Stimulated activated CD4-positive, alpha-beta T cell treated with anti-CD3 and anti-CD28 coated beads, Interleukin-12 subunit alpha, Interleukin-12 subunit beta, amount 100 ng/mL, for 4 hours (primary cell): ENCODE data around the gene RAET1E.
"Not testable (repeated sequence)": the region's sequence is repeated elsewhere in the genome, so short reads cannot be mapped to it uniquely, and the experiment has no call there.

ENCODE experiments used
- DNase-seq: peaks from one replicate; pipeline ENCODE4 v3.0.0-alpha.2; 2020

Gene RAET1E

DNA sequence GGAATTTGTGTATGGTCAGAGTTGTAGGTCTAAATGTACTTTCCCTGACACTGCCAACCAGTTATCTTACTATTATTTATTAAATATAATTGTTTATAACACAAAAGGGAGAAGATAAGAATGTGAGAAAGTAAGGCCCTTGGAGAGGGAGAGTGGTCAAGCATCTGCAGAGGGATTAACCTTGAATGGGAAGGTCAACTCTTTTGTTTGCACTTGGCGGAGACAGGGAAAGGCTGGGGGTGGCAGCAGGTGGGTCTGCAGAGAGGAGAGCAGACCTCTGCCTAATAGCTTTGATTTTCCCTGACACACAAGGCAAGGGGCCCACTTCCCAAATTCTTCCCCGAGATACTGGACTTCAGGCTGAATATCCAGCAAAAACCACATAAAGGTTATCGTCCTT is 38.0 kb downstream of the RAET1E start:
- no peak for DNase-seq

- no peak for DNase-seq
Measured at GRCh38 chr6:149859368-149859767, 38.5 kb downstream of the RAET1E start.

DNA sequence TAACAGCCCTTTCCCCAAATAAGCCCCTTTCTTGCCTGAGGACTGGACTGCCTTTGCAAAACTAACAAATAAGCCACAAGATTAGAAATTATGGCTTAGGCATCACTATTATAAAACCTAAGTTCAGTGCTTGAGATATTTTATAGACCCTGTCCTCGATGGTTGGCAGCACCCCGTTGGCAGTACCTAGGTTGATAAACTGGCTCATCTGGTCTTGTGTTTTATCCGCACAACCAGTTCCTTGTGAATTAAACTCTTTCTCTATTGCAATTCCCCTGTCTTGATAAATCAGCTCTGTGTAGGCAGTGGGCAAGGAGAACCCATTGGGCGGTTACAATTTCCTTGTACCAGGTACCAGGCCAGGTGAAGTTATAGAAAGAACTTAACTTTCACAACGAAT is 40.4 kb downstream of the RAET1E start:
- no peak for DNase-seq

- DNase-seq = no peak
Measured at GRCh38 chr6:149856256-149856994, 41.5 kb downstream of the RAET1E start.

DNA sequence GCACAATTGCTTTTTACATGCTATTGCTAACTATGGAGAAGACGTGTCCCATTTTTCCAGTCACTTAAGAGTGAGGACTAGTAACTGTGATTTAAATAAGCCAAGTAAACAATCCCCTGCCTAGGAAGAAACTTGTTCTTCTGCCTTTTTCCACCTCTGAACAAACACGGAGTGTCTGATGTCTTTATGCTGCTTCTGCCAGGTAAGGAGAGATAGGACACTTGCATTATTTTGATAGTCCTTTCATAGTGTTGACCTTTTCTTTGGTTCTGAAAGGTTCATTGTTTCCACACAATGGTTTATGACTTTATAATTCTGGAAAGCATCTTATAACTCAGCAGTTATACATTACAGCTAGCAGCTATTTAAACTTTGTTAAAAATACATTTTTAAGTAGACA is 42.2 kb downstream of the RAET1E start:
- DNase-seq = no peak

DNA sequence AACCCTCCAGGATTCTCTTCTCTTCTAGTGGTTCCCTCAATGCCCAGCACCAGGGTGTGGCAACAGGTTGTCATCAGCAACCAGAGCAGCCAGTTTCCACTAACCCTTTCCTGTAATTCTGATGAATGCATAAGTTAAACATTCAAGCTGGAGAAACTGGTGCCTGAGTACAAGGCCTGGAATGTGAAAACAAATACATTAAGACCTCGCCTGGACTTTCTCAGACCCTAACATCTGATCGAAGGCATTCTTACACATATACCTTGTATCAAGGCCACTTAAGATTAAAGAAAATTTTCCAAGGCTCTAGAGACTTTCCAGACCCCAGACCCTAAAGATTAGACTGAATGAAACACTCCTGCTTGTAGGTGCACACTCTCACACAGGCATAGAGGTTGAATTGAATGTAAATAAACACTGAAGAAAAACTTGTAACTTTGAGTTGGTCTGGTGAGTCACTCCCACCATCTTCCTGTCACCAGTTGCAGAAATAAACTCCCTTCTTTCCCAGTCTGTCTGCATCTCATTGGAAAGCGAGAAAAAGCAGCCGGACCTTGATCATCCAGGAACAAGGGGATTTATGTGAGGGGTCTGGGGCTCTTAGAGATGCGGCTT is 42.8 kb downstream of the RAET1E start:
- no peak for DNase-seq

DNA sequence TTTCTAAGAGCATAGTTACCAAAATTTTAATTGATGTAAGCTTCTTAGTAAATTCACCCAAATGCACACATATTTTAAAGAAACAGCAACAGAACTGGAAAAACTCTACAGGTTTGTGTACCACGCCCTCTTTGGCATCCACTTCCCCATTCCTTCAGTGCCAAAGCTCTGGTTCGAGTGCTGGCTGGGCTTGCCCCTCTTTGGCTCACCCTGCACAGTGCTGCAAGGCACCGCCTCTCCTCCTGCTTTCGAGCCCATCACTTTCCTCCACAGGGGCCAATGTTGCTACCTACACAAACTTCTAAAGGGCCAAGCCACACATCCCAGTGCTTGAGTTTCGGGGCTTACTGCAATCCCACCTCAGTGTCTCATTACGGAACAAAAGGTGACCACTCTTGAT is 43.4 kb downstream of the RAET1E start:
- no peak for DNase-seq

DNA sequence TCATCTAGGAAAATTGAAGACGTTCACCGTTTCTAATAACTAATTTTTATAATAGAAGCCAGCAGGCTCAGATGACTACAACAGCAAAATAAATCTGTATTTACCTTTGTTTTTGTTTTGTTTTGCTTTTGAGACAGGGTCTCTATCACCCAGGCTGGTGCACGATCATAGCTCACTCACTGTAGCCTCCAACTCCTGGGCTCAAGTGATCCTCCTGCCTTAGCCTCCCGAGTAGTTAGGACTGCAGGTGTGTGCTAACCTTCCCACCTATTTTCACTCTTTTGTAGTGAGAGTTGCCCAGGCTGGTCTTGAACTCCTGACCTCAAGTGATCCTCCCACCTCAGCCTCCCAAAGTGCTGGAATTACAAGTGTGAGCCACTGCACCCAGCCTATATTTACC is 43.9 kb downstream of the RAET1E start:
- DNase-seq = not testable (repeated sequence)

GRCh38 chr6:149852881-149853280 is 45.0 kb downstream of the RAET1E start:
- DNase-seq = no peak

GRCh38 chr6:149852180-149852579 is 45.7 kb downstream of the RAET1E start:
- DNase-seq = no peak

DNA sequence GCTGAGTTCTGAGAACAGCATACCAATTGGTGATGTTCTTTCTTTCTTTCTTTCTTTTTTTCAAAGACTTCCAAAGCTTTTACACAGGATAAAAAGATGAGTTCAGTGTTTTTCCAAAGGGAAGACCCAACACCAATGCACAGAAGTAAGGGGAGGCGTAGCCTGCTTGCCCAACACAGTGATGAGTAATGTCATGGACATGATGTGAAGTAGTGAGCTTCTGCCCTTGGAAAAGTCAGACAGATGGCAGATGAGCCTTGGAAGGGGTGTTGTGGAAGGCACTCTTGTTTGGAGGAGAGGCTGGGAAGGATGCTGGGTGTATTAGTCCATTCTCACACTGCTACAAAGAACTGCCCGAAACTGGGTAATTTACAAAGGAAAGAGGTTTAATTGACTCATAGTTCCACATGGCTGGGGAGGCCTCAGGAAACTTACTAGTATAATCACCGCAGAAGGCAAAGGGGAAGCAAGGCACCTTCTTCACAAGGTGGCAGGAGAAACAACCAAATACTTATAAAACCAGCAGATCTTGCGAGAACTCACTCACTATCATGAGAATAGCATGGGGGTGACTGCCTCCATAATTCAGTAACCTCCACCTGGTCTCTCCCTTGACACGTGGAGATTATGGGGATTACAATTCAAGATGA is 46.3 kb downstream of the RAET1E start:
- DNase-seq = no peak

GRCh38 chr6:149848343-149848742 is 49.6 kb downstream of the RAET1E start:
- DNase-seq = not testable (repeated sequence)
